Esophagus (tissue), 2 donors: ENCODE data around the gene KREMEN1. TPM values are rescaled to one million over a fixed set of nuclear protein-coding genes. Genes with fewer than 3 reads are reported as not detected.
A peak's percentile ranks its signal among the peaks of the same experiment; 100 is the strongest.

Experiments used
- H3K27ac ChIP-seq, 2 donors: one replicate each; pipeline ENCODE4 v1.5.1; 2013; ENCODE audit warnings: low read depth in 2 of 2, mild to moderate bottlenecking in 2 of 2, inconsistent platforms in 1 of 2, low read length in 1 of 2, moderate library complexity in 1 of 2
- H3K27me3 ChIP-seq, 2 donors: one replicate each; pipeline ENCODE4 v1.6.1; 2013; ENCODE audit warnings: low read length in 2 of 2, control low read depth in 1 of 2, mild to moderate bottlenecking in 1 of 2; ENCODE audit not compliant: insufficient read depth in 2 of 2, control insufficient read depth in 1 of 2
- H3K36me3 ChIP-seq, 2 donors: one replicate each; pipeline ENCODE4 v1.6.1; 2013; ENCODE audit warnings: low read length in 1 of 2; ENCODE audit not compliant: control insufficient read depth in 2 of 2, insufficient read depth in 2 of 2
- H3K4me1 ChIP-seq, 2 donors: one replicate each; pipeline ENCODE4 v1.6.1; 2013; ENCODE audit warnings: low read length in 1 of 2; ENCODE audit not compliant: control insufficient read depth in 2 of 2, insufficient read depth in 2 of 2
- H3K4me3 ChIP-seq, 2 donors: one replicate each; pipeline ENCODE4 v1.5.1; 2013; ENCODE audit warnings: low read length in 2 of 2, mild to moderate bottlenecking in 2 of 2, low read depth in 1 of 2, moderate library complexity in 1 of 2
- H3K9me3 ChIP-seq, 2 donors: one replicate each; pipeline ENCODE4 v1.6.1; 2013; ENCODE audit warnings: mild to moderate bottlenecking in 2 of 2, low read depth in 1 of 2, low read length in 1 of 2, moderate library complexity in 1 of 2; ENCODE audit not compliant: control insufficient read depth in 2 of 2, insufficient read depth in 1 of 2
- WGBS, 2 donors: extraction: QIAGEN DNeasy Blood & Tissue Kit; methylation state at CpG; one replicate each; pipeline ENCODE4 v1.1.7; 2013; 5-methylcytosine and 5-hydroxymethylcytosine counted together
- polyA plus RNA-seq, 2 donors: library from polyadenylated mRNA; stranded (reverse); fragments of 200-250 nt; gene quantifications; one replicate each; pipeline ENCODE4 v1.2.3, GENCODE V29; 2013
- donor health status: healthy with polysubstance abuse.
- donor health status: Bipolar disorder and iron deficiency.

Gene KREMEN1
- polyA plus RNA-seq, 2 donors, result 29.1 to 31.4 TPM

DNA sequence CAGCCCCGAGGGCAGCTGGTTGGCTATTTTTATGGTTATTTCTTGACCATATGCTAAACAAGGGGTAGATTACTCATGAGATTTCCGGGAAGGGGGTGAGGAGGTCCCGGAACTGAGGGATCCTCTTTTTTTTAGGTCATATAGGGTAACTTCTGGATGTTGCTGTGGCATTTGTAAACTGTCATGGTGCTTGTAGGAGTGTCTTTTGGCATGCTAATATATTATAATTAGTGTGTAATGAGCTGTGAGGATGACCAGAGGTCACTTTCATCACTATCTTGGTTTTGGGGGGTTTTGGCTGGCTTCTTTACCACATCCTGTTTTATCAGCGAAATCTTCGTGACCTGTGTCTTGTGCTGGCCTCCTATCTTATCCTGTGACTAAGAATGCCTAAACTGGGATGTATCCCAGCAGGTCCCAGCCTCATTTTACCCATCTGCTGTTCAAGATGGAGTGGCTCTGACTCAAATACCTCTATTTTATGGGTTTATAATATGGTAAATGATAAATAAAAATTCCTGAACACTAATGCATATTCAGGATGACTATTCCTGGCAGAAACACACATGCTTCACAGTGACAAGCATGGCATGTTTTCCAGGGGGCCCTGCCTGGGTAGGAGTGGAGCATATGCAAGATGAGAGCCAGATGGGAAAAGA lies 11.2 kb downstream of the KREMEN1 start:
- Histone ChIP-seq H3K27me3 (no peaks in the 10 kb centered on the region), H3K9me3 (no peaks in the 10 kb centered on the region), H3K4me3 (no peak overlapping the region), H3K36me3 (no peaks in the 10 kb centered on the region), H3K4me1 (no peaks in the 10 kb centered on the region), H3K27ac (no peak overlapping the region)
- 73 to 80% methylated on average over 5 of the region's 5 CpGs for WGBS, 2 donors

DNA sequence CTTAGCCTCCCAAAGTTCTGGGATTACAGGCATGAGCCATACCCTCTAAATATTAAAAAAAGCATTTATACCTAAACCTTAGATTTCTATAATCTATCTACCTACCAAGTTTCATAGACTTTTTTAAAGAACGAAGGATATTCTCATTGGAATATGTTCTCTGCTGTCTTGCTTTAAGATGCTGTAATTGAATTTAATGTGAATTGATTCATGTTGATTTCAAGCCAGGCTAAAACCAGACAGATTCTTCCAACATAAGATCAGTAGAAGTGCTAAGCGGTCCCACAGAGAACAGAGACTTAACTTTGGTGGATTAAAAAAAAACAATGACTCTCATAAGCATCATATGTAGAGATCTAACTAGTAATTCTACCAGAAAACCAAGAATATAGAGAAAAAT lies 14.2 kb downstream of the KREMEN1 start:
- no peaks in the 10 kb centered on the region for H3K9me3 ChIP-seq
- no peaks in the 10 kb centered on the region for H3K4me1 ChIP-seq
- no peaks in the 10 kb centered on the region for H3K27me3 ChIP-seq
- H3K36me3 ChIP-seq, result no peaks in the 10 kb centered on the region
- 93 to 95% methylated on average over 2 of the region's 2 CpGs for WGBS, 2 donors
- H3K4me3 ChIP-seq, result no peak overlapping the region
- no peak overlapping the region for H3K27ac ChIP-seq

DNA sequence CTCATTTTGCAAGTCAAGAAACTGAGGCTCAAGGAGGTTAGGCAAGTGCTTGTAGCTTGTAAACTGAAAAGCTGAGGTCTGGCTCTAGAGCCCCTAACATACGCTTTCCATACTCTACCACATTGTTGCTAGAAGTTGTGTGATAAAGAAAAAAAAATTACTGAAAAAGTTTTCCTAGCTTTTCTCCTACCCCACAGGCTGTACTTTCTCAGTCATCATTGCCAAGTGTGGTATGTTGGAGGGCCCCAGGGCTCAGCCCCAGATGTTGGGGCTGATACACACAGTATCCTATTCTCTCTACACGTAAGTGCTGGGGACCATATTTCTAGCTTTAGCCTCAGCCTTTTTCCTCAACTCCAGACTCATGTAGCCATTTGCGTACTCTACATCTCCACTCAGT lies 16.0 kb downstream of the KREMEN1 start:
- Histone ChIP-seq H3K27ac (no peak overlapping the region), H3K9me3 (no peaks in the 10 kb centered on the region)

DNA sequence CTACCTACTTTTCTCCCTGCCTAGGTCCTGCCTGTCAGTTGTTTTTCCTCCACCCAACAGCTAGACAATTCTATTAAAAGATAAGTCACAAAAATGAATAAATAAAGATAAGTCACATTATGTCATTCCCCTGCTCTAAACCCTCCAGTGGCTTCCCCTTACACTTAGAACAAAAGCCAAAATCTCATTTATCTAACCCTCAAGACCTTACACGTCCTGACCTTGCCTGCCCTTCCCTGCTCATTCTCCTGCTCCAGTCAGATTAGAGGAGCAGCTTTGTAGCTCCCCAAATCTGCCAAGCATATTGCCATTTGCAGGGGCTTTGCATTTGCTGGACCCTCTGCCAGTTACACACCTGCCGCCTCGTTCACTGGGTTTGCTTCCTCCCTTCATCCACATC lies 16.7 kb downstream of the KREMEN1 start:
- no peaks in the 10 kb centered on the region for H3K27me3 ChIP-seq
- no peaks in the 10 kb centered on the region for H3K4me1 ChIP-seq
- no peaks in the 10 kb centered on the region for H3K9me3 ChIP-seq
- no peak overlapping the region for H3K27ac ChIP-seq
- H3K36me3 ChIP-seq, result peaks cover 0 to 3% of the 10 kb centered on the region in 2 donors
- WGBS, 2 donors, result 62% methylated on average over 3 of the region's 3 CpGs
- no peak overlapping the region for H3K4me3 ChIP-seq

More for the DNA sequence above, 16.0 kb downstream of the KREMEN1 start:
- Histone ChIP-seq H3K4me1 (no peaks in the 10 kb centered on the region), H3K4me3 (no peak overlapping the region), H3K36me3 (peaks cover 0 to 3% of the 10 kb centered on the region in 2 donors), H3K27me3 (no peaks in the 10 kb centered on the region)
- 93 to 94% methylated on average over 3 of the region's 3 CpGs for WGBS, 2 donors

DNA sequence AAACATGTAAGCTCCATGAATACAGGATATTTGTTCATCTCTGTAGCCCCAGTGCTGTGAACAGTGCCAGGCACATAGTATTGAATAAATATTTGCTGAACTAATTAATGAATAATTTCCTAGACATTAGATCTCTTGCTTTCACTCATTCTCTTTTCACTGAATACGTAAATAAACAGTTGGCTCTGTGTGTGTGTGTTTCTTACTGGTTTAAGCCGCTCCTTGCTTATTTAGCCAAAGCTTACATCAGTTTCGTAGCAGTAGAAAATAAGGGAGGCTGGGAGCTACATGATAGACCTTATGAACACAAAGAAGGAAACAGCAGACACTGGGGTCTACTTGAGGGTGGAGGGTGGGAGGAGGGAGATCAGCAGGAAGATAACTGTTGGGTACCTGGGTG lies 17.2 kb downstream of the KREMEN1 start:
- no peaks in the 10 kb centered on the region for H3K4me1 ChIP-seq
- H3K27ac ChIP-seq, result peak overlapping the region in 1 of 2 donors; percentile 10
- H3K27me3 ChIP-seq, result no peaks in the 10 kb centered on the region
- no peaks in the 10 kb centered on the region for H3K9me3 ChIP-seq
- no peak overlapping the region for H3K4me3 ChIP-seq
- peaks cover 3 to 4% of the 10 kb centered on the region in 2 donors for H3K36me3 ChIP-seq
- 68 to 72% methylated on average over 3 of the region's 3 CpGs for WGBS, 2 donors

DNA sequence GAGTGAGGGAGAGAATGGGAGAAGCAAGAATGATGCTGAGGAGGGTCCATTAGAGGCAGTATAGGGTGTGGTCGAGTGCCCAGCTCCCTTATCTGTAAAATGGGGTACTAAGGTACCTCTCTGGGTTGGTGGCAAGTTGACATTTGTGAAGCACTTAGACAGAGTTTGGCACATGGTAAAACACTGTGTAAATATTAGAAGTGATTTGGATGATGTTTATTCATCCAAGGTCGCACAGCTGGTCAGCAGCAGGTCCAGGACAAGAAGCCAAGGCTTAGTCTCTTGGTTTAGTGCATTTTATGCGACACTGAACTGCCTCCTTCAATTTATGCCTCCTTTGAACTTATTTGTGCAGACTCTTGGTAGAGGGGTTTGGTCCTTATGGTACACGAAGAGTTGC lies 19.4 kb downstream of the KREMEN1 start:
- H3K4me3 ChIP-seq, result no peak overlapping the region
- no peak overlapping the region for H3K27ac ChIP-seq
- 64 to 75% methylated on average over 4 of the region's 4 CpGs for WGBS, 2 donors
- H3K9me3 ChIP-seq, result no peaks in the 10 kb centered on the region
- peaks cover 3 to 11% of the 10 kb centered on the region in 2 donors for H3K36me3 ChIP-seq
- H3K27me3 ChIP-seq, result no peaks in the 10 kb centered on the region
- H3K4me1 ChIP-seq, result no peaks in the 10 kb centered on the region

DNA sequence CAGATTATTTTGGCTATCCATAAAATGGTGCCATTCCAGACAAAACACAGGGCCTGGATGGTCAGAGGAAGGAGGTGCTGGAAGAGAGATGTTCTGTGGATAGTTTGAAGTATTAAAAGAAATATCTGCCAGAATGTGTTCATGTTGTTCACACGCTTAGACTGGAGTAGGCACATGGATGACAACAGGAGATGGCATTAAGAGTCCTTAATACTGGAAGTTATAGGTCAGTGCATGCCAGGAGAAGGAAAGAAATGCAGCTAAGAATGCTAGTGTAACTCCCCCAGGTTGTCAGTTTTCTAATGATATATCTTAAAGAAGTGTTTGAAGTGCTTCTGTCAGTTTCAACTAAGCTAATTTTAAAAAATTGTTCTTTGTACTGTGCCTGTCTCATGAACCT lies 20.2 kb downstream of the KREMEN1 start:
- Histone ChIP-seq H3K36me3 (peaks cover 3 to 11% of the 10 kb centered on the region in 2 donors), H3K4me3 (no peak overlapping the region), H3K4me1 (no peaks in the 10 kb centered on the region), H3K9me3 (no peaks in the 10 kb centered on the region), H3K27me3 (no peaks in the 10 kb centered on the region), H3K27ac (no peak overlapping the region)
- 88 to 89% methylated on average over 1 of the region's 1 CpG for WGBS, 2 donors

DNA sequence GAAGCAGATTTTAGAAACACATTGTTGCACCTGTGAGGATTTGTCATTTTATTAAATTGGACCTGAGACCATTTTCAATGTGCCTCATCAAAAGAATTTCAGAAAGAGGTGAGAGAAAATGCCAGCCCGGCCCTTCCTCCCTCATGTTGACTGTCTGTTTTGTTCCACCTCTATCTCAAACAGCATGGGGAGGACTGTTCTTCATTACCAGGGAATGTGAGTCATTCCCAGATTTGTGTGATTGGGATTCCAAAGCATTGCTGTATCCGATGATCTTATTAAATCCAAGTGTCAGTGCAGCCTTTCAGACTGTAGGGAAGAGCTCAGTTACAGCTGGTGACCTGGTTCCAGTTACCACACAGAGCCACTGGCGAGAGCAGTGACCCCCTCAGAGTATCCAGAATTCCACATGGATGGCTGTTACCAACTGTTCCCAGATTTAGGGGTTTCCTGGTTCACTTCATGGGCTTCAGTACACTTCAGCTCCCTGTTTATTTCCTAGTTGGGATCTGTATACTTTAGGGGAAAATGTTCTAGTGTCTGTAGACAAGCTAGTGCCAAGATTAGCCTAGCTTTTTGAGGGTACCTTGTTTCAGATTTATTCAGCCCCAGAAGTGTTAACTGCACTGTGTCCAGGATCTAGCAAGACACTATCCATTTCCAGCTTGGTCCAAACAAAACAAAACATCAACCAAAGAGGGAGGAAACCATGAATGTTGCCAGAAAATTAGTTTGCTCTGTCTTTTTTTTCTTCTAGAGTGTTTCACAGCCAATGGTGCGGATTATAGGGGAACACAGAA lies 20.9 kb downstream of the KREMEN1 start:
- peak overlapping the region in 1 of 2 donors; percentile 15 for H3K27ac ChIP-seq
- peaks cover 4 to 11% of the 10 kb centered on the region in 2 donors for H3K36me3 ChIP-seq
- H3K27me3 ChIP-seq, result no peaks in the 10 kb centered on the region
- no peaks in the 10 kb centered on the region for H3K4me1 ChIP-seq
- no peaks in the 10 kb centered on the region for H3K9me3 ChIP-seq
- H3K4me3 ChIP-seq, result no peak overlapping the region
- 63 to 66% methylated on average over 4 of the region's 4 CpGs for WGBS, 2 donors

DNA sequence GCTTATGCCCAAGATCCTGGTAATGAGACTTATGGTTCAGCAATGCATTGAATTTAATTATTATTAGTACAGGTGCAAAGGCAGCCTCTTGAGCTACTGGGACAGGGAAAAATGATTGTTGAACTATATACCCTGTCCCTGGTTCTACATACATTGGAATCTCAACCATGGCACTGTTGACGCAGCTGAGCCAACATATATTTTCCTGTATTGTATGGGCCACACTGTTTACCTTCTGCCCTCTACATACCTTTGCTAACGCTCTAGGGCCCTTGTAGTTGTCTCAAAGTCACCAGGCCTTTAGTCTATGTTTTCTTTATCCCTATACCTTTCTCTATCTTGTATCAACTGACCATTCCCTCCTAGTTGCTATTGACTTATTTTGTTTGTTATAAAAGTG lies 22.6 kb downstream of the KREMEN1 start:
- Histone ChIP-seq H3K4me3 (no peak overlapping the region), H3K36me3 (peaks cover 7 to 13% of the 10 kb centered on the region in 2 donors), H3K27me3 (no peaks in the 10 kb centered on the region), H3K9me3 (no peaks in the 10 kb centered on the region), H3K4me1 (no peaks in the 10 kb centered on the region), H3K27ac (no peak overlapping the region)
- WGBS, 2 donors, result 70 to 80% methylated on average over 2 of the region's 2 CpGs
